Upper lobe of right lung (tissue), 1 donor: ENCODE data around the gene ANAPC5. TPM values are rescaled to one million over a fixed set of nuclear protein-coding genes. Genes with fewer than 3 reads are reported as not detected.
"Not testable (repeated sequence)": the region's sequence is repeated elsewhere in the genome, so short reads cannot be mapped to it uniquely, and the experiment has no call there.

Source experiments
- ATAC-seq: fragments of 200-7000 bp; cut with Tn5 transposase; one replicate; pipeline ENCODE4 v1.9.1; 2020; ENCODE audit warnings: mild to moderate bottlenecking, moderate library complexity
- DNase-seq: peaks from one replicate; pipeline ENCODE4 v3.0.0-alpha.2; 2020
- H3K27ac ChIP-seq: fragments of 200-600 bp; one replicate; pipeline ENCODE4 v1.8.0; 2022
- H3K27me3 ChIP-seq: fragments of 200-600 bp; one replicate; pipeline ENCODE4 v1.8.0; 2022; ENCODE audit warnings: mild to moderate bottlenecking
- H3K36me3 ChIP-seq: fragments of 200-600 bp; one replicate; pipeline ENCODE4 v1.8.0; 2022
- H3K4me1 ChIP-seq: fragments of 200-600 bp; one replicate; pipeline ENCODE4 v1.8.0; 2022
- H3K4me3 ChIP-seq: fragments of 200-600 bp; one replicate; pipeline ENCODE4 v1.8.0; 2022; ENCODE audit warnings: mild to moderate bottlenecking
- H3K9me3 ChIP-seq: fragments of 200-600 bp; one replicate; pipeline ENCODE4 v1.8.0; 2022
- CTCF ChIP-seq: fragments of 200-600 bp; IDR thresholded peaks from one replicate; pipeline ENCODE4 v1.8.0; 2022; ENCODE audit warnings: antibody characterized with exemption
- intact Hi-C: fragments of 100-400 bp; cut with DNase I; formaldehyde crosslinking; loops from one replicate; pipeline ENCODE4 v1.11.0; 2022
- total RNA-seq: library from RNA; stranded (reverse); fragmentation: NEBNext Ultra II Directional; extraction: Animal tissue kit (Norgen Biotek cat#: 25700); gene quantifications from one replicate; pipeline ENCODE4 v1.2.1, GENCODE V29; 2021
- donor health status: DM: no; HTN: yes; CAD: no; lungs with severe emphysema.

The ANAPC5 gene
- total RNA-seq, 1 donor from 2014 or later = 83.8 TPM

- Histone ChIP-seq H3K27me3 (no peaks in the 10 kb centered on the region), H3K9me3 (no peaks in the 10 kb centered on the region), H3K4me3 (no peak overlapping the region), H3K27ac (no peak overlapping the region), H3K4me1 (peaks cover 15% of the 10 kb centered on the region), H3K36me3 (no peaks in the 10 kb centered on the region)
- DNase-seq (no peak), ATAC-seq (no peak)
- intact Hi-C loops = no loop called here
- no peak for TF ChIP-seq CTCF
These were observed 45.3 kb upstream of the ANAPC5 start for GRCh38 chr12:121397521-121397920.

GRCh38 chr12:121392325-121392716, 40.1 kb upstream of the ANAPC5 start:
- no peak for TF ChIP-seq CTCF
- H3K36me3 ChIP-seq = no peaks in the 10 kb centered on the region
- H3K4me1 ChIP-seq = no peaks in the 10 kb centered on the region
- H3K27ac ChIP-seq = no peak overlapping the region
- no peaks in the 10 kb centered on the region for H3K27me3 ChIP-seq
- ATAC-seq = no peak
- DNase-seq = no peak
- H3K9me3 ChIP-seq = no peaks in the 10 kb centered on the region
- intact Hi-C loops = no loop called here
- H3K4me3 ChIP-seq = no peak overlapping the region

- Histone ChIP-seq H3K27ac (no peak overlapping the region), H3K4me3 (peak overlapping the region; percentile 31), H3K27me3 (no peaks in the 10 kb centered on the region), H3K36me3 (no peaks in the 10 kb centered on the region), H3K9me3 (no peaks in the 10 kb centered on the region), H3K4me1 (no peaks in the 10 kb centered on the region)
- TF ChIP-seq CTCF = no peak
- DNase-seq (no peak), ATAC-seq (peak; percentile 74)
- intact Hi-C loops = no loop called here
These were observed 39.6 kb upstream of the ANAPC5 start for GRCh38 chr12:121391619-121392324.

- Histone ChIP-seq H3K36me3 (no peaks in the 10 kb centered on the region), H3K4me1 (no peaks in the 10 kb centered on the region), H3K4me3 (no peak overlapping the region), H3K27me3 (no peaks in the 10 kb centered on the region), H3K9me3 (no peaks in the 10 kb centered on the region), H3K27ac (no peak overlapping the region)
- DNase-seq (no peak), ATAC-seq (no peak)
- intact Hi-C loops = no loop called here
- no peak for TF ChIP-seq CTCF
These were observed 38.6 kb upstream of the ANAPC5 start for GRCh38 chr12:121390856-121391255.

- peak; percentile 35 for ATAC-seq
- intact Hi-C loops = no loop called here
- Histone ChIP-seq H3K27me3 (no peaks in the 10 kb centered on the region), H3K4me1 (no peaks in the 10 kb centered on the region), H3K27ac (no peak overlapping the region), H3K4me3 (no peak overlapping the region), H3K9me3 (no peaks in the 10 kb centered on the region), H3K36me3 (no peaks in the 10 kb centered on the region)
- no peak for TF ChIP-seq CTCF
- DNase-seq = no peak
These were observed 36.3 kb upstream of the ANAPC5 start for GRCh38 chr12:121388421-121388981.

- H3K4me3 ChIP-seq, H3K36me3 ChIP-seq, H3K9me3 ChIP-seq, H3K27me3 ChIP-seq, intact Hi-C loops, H3K27ac ChIP-seq, H3K4me1 ChIP-seq, DNase-seq, ATAC-seq: not testable (repeated sequence)
These were observed 32.7 kb upstream of the ANAPC5 start for GRCh38 chr12:121384891-121385290.
